ENCODE measurements around the gene PTPRG.
A peak's percentile ranks its signal among the peaks of the same experiment; 100 is the strongest.
"Not testable (repeated sequence)": the region's sequence is repeated elsewhere in the genome, so short reads cannot be mapped to it uniquely, and the experiment has no call there.

The PTPRG gene

GRCh38 chr3:61561374-61562041 is at the start of gene PTPRG:
Gene PTPRG, plus strand, starts transcription at chr3:61561571. Its CDS starts 717 bp downstream, at chr3:61562288.
- FAIRE-seq (no peak), DNase-seq (ENCODE audit: extremely low spot score, insufficient read length, low read depth) (no peak)

DNA sequence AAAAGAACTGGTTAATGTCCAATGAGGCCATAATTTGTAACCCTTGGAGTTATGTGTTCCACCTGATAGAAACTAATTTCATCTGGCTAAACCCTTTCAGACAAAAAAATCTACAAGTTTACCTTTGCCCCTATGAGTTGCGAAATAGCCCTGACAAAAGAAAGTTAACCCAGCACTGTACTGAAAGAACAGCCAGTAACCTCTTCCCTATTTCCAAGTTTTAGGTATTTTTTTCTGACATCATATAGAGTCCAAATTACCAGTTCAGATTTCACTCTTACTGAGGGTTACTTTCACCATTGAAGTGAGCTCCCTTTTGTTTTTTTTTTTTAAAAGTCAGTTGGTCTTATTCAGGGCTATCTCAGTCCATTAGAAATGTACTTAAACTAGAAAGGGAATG is 42.8 kb upstream of the PTPRG start:
- DNase-seq (ENCODE audit: extremely low spot score, insufficient read length, low read depth) (no peak), FAIRE-seq (no peak)

DNA sequence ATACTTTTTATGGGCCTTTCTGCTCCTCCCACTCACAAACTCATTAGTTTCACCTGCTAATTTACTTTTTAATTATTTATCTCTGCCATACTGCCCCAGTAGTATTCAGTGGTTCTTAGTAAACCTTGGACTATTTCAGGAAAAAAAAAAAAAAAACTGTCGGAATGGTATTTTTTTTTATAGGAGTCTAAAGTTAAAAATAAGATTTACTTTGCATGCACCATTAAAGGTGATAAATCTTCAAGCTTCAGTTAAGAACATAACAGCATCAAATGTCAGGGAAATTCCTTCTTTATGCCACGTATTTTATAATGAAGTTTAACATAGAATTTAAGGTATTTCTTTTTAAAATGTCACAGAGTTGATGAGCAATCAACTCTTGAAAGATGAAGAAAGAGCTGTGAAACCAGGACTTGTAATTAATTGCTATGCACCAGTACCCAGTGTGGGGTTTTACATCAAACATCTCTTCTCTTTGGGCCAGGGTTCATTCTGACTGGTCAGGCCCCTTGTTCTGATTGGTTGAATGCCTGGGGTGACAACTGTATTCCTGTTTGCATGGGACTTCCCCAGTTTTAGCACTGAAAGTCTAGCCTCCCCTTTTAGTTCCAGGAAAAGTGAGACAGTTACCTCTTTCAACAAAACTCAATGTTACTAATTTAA is 40.3 kb upstream of the PTPRG start:
- FAIRE-seq (peak; percentile 91), DNase-seq (ENCODE audit: extremely low spot score, insufficient read length, low read depth) (peak; percentile 48)

GRCh38 chr3:61522060-61522459 is 39.3 kb upstream of the PTPRG start:
- FAIRE-seq = no peak
- DNase-seq (ENCODE audit: extremely low spot score, insufficient read length, low read depth) = no peak

DNA sequence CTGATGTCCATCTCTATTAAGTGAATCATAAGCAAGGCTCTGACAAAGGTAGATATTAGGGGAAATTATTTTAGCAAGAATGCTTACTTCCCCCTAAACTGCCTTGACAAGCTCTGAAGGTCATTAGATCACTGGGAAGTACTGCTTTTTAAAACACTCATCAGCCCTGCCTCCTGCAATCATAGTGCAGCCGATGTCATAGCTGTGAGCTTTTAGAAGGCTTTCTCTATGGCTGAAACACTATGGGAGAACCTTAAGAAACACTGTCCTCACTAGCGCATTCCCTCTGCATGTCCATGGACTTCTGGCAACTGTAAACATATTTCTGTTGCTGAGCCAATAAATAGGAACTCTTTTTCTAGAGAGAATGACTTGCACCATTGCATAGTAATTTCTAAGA is 38.7 kb upstream of the PTPRG start:
- no peak for DNase-seq (ENCODE audit: extremely low spot score, insufficient read length, low read depth)
- FAIRE-seq = peak; percentile 62

- DNase-seq (ENCODE audit: extremely low spot score, insufficient read length, low read depth) (no peak), FAIRE-seq (no peak)
Measured at GRCh38 chr3:61524933-61525332, 36.4 kb upstream of the PTPRG start.

GRCh38 chr3:61526308-61526707 is 35.1 kb upstream of the PTPRG start:
- no peak for FAIRE-seq
- no peak for DNase-seq (ENCODE audit: extremely low spot score, insufficient read length, low read depth)

GRCh38 chr3:61527011-61527410 is 34.4 kb upstream of the PTPRG start:
- FAIRE-seq (no peak), DNase-seq (ENCODE audit: extremely low spot score, insufficient read length, low read depth) (no peak)

DNA sequence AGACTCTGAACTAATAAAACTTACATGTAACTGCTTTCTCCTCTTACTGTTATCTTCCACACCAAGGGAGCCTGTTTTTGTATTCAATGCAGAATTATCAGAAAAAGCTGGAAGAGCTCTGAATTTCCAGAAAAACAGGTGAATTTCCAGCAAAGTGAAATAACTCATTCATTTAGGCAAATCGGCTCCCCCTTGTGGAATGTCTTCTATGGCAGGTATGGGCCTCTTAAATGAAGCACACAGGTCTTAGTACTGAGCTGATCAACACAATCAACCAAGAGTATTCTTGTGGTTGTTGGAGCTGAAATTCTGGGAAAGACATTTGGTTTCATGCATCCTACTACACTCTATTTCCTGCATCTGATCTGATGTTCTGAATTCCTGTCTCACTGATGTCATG is 31.0 kb upstream of the PTPRG start:
- DNase-seq (ENCODE audit: extremely low spot score, insufficient read length, low read depth) = no peak
- no peak for FAIRE-seq

DNA sequence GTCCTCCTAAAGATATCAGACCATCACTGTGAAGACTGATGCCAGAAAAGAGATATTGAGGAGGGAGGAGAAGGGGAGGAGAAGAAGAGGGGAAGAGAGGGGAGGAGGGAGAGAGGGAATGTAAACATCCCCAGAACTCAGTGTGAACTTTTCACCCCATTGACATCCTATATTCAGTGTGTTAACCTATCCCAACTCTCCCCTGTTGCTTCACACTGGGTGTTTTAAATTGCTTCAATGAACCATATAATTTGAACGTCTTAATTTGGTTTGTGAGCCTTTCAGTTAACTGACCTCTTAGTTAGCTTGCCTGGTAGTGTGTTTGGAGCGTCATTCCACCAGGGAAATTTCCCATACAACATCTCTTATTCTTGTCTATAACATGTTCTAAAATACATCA is 29.8 kb upstream of the PTPRG start:
- DNase-seq (ENCODE audit: extremely low spot score, insufficient read length, low read depth) (no peak), FAIRE-seq (no peak)

DNA sequence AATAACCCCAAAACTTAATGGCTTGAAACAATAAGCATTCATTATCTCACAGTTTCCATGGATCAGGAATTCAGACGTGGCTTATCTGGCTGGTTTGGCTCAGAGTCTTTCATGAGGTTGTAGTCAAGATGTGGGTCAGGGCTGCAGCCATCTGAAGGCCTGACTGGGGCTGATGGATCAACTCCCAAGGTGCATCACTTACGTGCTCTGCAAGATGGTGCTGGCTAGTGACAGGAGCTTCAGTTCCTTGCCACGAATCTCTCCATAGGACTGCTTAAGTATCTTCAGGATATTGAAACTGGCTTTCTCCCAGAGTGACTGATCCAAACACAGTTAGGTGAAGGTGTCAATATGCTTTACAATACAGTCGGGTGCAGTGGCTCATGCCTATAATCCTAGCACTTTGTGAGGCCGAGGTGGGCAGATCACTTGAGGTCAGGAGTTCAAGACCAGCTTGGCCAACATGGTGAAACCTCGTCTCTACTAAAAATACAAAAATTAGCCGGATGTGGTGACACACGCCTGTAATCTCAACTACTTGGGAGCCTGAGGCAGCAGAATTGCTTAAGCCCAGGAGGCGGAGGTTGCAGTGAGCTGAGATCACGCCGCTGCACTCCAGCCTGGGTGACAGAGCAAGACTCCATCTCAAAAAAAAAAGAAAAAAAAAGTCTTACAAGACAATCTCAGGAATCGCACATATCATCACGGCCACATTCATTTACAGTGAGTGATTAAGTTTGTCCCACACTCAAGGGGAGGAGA is 28.5 kb upstream of the PTPRG start:
- FAIRE-seq (no peak), DNase-seq (ENCODE audit: extremely low spot score, insufficient read length, low read depth) (no peak)

DNA sequence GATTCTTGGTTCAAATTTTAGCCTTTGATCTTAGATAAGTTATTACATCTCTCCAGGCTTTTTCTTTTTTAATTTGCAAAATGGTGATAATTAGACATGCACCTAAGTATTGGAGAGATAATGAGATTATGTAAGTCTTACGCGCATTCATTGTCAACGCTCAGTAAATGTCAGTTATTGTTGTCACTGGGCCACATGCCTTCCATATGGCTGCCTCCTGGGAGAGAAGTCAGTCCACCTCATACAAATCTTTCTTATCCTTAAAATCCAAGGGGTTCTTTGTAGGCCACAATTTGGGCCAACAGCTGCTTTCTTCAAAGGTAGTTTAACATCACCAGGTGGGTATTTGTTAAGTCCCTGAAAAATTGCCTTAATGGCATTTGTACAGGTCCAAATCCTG is 25.5 kb upstream of the PTPRG start:
- DNase-seq (ENCODE audit: extremely low spot score, insufficient read length, low read depth) (no peak), FAIRE-seq (no peak)

DNA sequence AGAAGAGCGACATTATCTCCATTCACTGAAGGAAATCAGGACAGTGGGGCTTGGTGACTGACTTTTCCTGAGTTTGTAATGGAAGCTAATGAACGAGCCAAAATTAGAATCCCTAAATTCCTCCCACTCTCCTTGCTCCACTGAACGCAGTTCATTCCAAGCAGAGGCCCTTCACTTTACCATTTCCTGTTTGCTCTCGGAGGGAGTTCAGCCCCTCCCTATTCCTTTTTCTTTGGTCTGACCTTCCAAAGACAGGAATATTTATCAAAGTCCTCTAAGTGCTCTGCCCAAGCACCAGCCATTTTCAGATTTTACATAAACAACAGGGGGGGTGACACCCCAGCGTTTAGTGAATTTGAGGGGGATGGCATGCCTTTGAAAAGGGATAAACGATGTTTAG is 24.0 kb upstream of the PTPRG start:
- no peak for FAIRE-seq
- DNase-seq (ENCODE audit: extremely low spot score, insufficient read length, low read depth) = no peak

- DNase-seq (ENCODE audit: extremely low spot score, insufficient read length, low read depth) (no peak), FAIRE-seq (no peak)
Measured at GRCh38 chr3:61538486-61538885, 22.9 kb upstream of the PTPRG start.

DNA sequence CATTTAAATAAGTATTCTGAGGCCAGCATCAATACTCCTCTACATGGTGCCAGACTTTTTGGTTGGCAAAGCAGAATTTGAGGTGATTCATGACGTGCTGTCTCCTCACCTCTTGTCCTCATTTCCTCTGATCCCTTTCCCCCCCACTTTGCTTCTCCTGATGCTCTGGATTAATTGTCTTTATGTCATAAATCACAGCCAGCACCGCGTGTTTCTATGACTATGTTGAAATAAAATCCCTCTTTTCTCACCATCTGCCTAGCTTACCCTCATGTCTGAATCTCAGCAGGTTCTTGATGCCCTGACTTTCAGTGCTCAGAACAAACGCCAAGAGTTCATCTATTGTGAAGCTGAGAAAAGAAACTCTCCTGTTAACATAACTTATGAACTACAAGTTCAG is 19.7 kb upstream of the PTPRG start:
- FAIRE-seq (no peak), DNase-seq (ENCODE audit: extremely low spot score, insufficient read length, low read depth) (no peak)

- FAIRE-seq = no peak
- DNase-seq (ENCODE audit: extremely low spot score, insufficient read length, low read depth) = no peak
Measured at GRCh38 chr3:61545716-61546115, 15.7 kb upstream of the PTPRG start.

- FAIRE-seq (no peak), DNase-seq (ENCODE audit: extremely low spot score, insufficient read length, low read depth) (no peak)
Measured at GRCh38 chr3:61547625-61548024, 13.7 kb upstream of the PTPRG start.

DNA sequence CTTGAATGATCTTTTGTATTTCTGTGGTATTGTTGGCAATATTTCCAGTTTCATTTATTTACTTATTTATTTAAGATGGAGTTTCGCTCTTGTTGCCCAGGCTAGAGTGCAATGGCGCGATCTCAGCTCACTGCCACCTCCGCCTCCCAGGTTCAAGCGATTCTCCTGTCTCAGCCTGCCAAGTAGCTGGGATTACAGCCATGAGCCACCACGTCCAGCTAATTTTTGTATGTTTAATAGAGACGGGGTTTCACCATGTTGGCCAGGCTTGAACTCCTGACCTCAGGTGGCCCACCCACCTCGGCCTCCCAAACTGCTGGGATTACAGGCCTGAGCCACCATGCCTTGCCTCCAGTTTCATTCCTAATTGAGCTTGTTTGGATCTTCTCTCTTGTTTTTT is 8.7 kb upstream of the PTPRG start:
- FAIRE-seq; DNase-seq (ENCODE audit: extremely low spot score, insufficient read length, low read depth): not testable (repeated sequence)

- FAIRE-seq (no peak), DNase-seq (ENCODE audit: extremely low spot score, insufficient read length, low read depth) (no peak)
Measured at GRCh38 chr3:61559136-61559731, 2.1 kb upstream of the PTPRG start.

DNA sequence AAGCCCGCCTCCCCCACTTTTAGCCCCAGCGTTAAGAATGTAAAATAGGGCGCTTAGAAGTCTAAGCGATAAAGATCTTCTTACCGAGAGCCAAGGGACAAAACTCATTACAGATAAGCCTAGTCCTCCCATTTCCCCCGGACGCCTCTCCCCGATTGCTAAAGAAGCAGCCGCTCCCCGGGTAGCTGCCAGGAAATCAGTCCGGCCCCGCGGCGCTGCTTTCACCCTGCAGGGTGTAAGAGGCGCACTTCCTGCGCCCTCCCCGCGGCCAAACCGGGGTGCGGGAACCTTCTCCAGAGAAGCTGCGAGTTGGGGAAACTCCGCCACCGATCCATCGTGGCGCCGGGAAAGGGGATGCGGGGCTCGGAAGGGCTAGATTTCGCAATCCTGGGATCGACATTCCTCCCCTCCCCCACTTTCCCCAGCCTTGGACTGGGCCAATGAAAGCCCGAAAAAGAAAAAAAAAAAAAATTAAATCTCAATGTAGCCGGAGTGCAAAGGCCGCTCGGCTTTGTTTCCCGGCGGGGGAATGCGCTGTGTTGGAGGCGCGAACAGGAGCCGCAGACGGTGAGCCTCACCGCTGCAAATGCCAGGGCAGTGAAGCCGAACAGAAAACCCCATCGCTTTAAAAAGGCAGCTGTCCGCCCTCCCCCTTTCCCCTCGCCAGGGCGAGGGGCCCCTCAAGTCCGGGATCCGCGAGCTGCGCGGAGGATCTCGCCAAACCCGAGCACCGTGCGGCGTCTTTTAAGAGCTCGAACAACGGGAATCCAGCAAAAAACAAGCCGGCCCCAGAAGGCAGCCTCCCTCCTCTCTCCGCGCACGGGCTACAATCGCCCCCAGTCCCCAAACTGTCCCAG is 626 bp upstream of the PTPRG start:
- no peak for FAIRE-seq
- peak; percentile 51 for DNase-seq (ENCODE audit: extremely low spot score, insufficient read length, low read depth)
